GM19351 (cell line): ENCODE results near the gene POMGNT1.

Source experiments
- ATAC-seq: cut with Tn5 transposase; IDR thresholded peaks from one replicate; pipeline ENCODE4 v1.9.1; 2021; ENCODE audit warnings: mild to moderate bottlenecking, moderate library complexity; ENCODE audit not compliant: unreplicated experiment

POMGNT1 gene

DNA sequence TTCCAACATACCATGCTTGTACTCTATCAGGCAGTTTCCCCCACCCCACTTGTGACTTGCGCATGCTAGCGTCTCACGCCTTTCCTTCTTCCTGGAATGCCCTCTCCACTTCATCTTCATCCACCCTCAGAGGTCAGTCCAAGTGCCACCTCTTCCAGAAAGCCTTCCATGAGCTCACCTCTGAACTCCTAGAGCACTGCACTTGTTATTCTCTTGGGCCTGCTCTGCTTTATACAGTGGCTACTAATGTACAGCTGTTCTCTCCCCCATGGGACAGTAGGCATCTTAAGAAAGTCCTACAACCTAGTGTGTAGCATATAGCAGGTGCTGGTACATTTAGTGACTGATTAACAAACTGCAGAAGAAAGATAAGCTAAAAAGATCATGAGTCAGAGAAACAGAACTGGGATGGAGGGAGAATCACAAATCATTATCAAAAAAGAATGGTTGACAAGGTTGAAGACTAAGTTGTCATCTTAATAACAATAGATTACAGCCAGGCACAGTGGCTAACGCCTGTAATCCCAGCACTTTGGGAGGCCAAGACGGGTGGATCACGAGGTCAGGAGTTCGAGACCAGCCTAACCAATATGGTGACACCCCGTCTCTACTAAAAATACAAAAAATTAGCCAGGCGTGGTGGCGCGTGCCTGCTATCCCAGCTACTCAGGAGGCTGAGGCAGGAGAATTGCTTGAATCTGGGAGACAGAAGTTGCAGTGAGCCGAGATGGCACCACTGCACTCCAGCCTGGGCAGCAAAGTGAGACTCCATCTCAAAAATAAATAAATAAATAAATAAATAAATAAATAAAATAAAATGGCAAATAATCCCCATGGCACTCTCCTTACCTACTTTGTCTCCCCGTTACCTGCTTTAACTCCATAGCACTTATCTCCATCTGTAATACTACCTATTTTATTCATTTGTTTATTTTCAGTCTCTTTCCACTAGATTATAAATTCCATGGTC is 39.6 kb downstream of the POMGNT1 start:
- no peak for ATAC-seq

DNA sequence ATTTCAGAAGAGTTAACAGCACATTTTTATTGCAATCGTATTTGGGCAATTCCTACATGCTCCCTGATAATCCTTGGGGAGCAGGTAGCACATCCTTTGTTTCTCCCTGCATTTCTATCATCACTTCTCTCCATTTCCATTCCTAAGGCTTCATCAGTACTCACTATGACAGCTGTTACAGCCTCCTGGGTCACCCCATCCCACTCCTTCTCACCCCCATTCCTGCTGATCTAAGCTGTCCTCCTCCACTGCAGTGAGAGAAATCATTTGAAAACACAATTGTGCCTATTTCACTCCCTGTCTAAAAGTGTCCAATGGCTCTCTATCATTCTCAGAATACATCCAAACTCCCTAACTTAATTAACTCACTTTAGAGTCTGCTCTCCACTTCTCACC is 40.3 kb downstream of the POMGNT1 start:
- no peak for ATAC-seq

DNA sequence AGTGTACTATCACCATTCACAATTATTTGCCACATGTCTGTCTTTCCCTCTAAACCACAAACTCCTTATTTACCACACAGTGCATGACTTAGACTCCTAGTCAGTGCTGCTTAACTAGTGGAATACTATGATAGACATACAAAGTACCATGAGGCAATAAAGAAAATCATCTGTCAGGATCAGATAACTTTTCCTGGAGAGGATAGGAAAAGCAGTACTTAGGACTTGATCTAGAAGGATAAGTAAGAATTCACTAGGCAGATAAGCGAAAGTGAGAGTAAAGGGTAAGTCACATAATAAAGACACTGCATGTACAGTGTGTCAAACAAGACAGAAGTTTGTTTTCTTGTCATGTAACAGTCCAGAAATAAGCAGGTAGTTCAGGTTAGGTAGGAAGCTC is 44.5 kb downstream of the POMGNT1 start:
- no peak for ATAC-seq

- no peak for ATAC-seq
Measured at GRCh38 chr1:46153228-46153627, 45.0 kb downstream of the POMGNT1 start.

DNA sequence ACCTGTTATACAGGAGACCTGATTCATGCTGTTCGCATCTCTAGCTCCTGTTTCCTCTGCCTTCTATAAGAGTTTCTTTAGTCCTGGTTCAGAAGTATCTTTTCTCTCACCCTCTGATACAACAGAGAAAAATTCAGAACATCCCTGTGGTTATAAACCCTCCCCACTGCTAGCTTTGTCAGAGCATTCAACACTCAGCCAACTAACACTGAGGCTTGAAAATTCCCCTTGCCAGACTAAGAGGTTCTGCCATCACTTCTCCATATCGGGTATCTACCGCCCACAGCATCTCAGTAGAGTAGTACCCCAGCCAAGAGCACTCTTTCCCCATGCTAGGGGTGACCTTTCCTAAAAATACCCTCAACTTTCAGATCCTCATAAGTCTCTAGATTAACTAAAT is 46.2 kb downstream of the POMGNT1 start:
- no peak for ATAC-seq

- no peak for ATAC-seq
Measured at GRCh38 chr1:46150085-46150484, 48.1 kb downstream of the POMGNT1 start.

DNA sequence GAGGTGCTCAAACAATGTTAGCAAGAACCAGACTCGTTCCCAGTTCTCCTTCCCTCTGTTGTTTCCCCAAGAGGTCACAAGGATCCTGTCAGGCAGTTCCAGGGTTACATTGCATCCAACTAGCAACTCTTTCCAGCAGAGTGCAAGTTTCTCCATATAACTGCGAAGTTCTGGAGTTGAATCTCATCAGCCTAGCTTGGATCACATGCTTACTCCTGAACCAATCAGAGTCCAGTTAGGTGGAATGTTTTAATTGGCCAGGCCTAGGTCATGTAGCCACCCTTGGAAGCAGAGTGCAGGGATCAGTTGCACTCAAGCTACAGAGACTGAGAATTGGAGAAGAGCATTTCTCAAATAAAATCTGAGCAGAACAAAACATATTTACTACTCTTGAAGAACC is 49.9 kb downstream of the POMGNT1 start:
- ATAC-seq: no peak
